Esophagus muscularis mucosa (tissue), 4 donors: Measurements from ENCODE around the gene CRYGN.

ENCODE experiments used
- EP300 ChIP-seq: sonication (generic); formaldehyde crosslinking; IDR thresholded peaks from one replicate; pipeline ENCODE4 v1.6.1; 2017; ENCODE audit warnings: antibody characterized with exemption
- POLR2AphosphoS5 ChIP-seq, 2 donors: sonication (generic); formaldehyde crosslinking; IDR thresholded peaks; one replicate each; pipeline ENCODE4 v1.6.1; 2017; ENCODE audit warnings: antibody characterized with exemption in 2 of 2
- TF ChIP-seq, protein P1 (sequence below), 3 experiments: fragments of 200-600 bp in 2 of 3; fragments of 450-650 bp in 1 of 3; sonication (generic) in 2 of 3; IDR thresholded peaks; one replicate each; pipeline ENCODE4 v1.5.1; 2017 to 2019; ENCODE audit warnings: antibody characterized with exemption in 3 of 3, mild to moderate bottlenecking in 2 of 3, moderate library complexity in 1 of 3

- TF ChIP-seq, protein P1, sequence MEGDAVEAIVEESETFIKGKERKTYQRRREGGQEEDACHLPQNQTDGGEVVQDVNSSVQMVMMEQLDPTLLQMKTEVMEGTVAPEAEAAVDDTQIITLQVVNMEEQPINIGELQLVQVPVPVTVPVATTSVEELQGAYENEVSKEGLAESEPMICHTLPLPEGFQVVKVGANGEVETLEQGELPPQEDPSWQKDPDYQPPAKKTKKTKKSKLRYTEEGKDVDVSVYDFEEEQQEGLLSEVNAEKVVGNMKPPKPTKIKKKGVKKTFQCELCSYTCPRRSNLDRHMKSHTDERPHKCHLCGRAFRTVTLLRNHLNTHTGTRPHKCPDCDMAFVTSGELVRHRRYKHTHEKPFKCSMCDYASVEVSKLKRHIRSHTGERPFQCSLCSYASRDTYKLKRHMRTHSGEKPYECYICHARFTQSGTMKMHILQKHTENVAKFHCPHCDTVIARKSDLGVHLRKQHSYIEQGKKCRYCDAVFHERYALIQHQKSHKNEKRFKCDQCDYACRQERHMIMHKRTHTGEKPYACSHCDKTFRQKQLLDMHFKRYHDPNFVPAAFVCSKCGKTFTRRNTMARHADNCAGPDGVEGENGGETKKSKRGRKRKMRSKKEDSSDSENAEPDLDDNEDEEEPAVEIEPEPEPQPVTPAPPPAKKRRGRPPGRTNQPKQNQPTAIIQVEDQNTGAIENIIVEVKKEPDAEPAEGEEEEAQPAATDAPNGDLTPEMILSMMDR (IDR thresholded peaks at IDR 0.05) = no peak
- TF ChIP-seq EP300 (no peak), POLR2AphosphoS5 (IDR thresholded peaks at IDR 0.05) (no peak)
Observed at GRCh38 chr7:151400626-151401315, 39.2 kb downstream of the CRYGN start.
